Measurements from ENCODE around the gene ERG. TPM values are rescaled to one million over a fixed set of nuclear protein-coding genes. Genes with fewer than 3 reads are reported as not detected.

The ERG gene
- total and polyA plus RNA-seq, 2 of the 13 experiments (the other 11 are each of a cell fraction or from before 2014, with no cell fraction given) = not detected

GRCh38 chr21:38527737-38528136 is 29.5 kb upstream of the ERG start:
- Histone ChIP-seq H3K9me3 (ENCODE audit: low read length) (no peaks in the 10 kb centered on the region), H4K20me1 (ENCODE audit: insufficient read depth, low read length) (no peaks in the 10 kb centered on the region), H3K4me1 (ENCODE audit: insufficient read depth, low read length) (peaks cover 54% of the 10 kb centered on the region), H3K4me3 (replicated peaks in 1 of 3; ENCODE audit: insufficient read depth in 1 of 3, low read depth in 2 of 3, low read length in 3 of 3) (no peak overlapping the region), H3K79me2 (ENCODE audit: insufficient read depth, low read length) (no peaks in the 10 kb centered on the region), H3K36me3 (replicated peaks in 1 of 2; ENCODE audit: control insufficient read depth in 1 of 2, insufficient read depth in 2 of 2, low read length in 2 of 2) (no peaks in the 10 kb centered on the region), H3K27me3 (ENCODE audit: control insufficient read depth in 1 of 2, insufficient read depth in 2 of 2, low read length in 2 of 2) (no peaks in the 10 kb centered on the region), H2AFZ (ENCODE audit: low read length) (no peak overlapping the region), H3K4me2 (ENCODE audit: low read depth, low read length) (no peak overlapping the region), H3K9ac (ENCODE audit: insufficient read depth, low read depth, low read length) (no peak overlapping the region), H3K27ac (ENCODE audit: extremely low read length, insufficient read depth, low read length) (no peak overlapping the region)
- DNase-seq (ENCODE audit: low spot score) (no peak), ATAC-seq (no peak), FAIRE-seq (no peak)
- CTCF ChIA-PET (ENCODE audit: low intra/inter-chr PET ratio, low total read pairs) = no interaction called here
- TF ChIP-seq SOX13 (IDR thresholded peaks at IDR 0.05) (no peak), SOX13 (CRISPR knock-in tag; conservative IDR thresholded peaks at IDR 0.05 in 1 of 2, IDR thresholded peaks at IDR 0.05 in 1 of 2) (peak in 1 of 2 experiments; percentile 20; a peak in 1 of 4 replicates), FOXM1 (CRISPR knock-in tag; IDR thresholded peaks at IDR 0.05) (no peak)
- no TSS peak for BruUV-seq (replicated peaks)
- in situ Hi-C loops (cut with HindIII; ENCODE audit: extremely low pct_ligation_motif_present, low pct_unique_long_range_greater_than_20kb) (no loop called here), intact Hi-C loops (cut with micrococcal nuclease; ENCODE audit: unreplicated experiment) (no loop called here)
- 59% methylated on average over 3 of the region's 8 CpGs for WGBS (ENCODE audit: low lambda C conversion rate)
- POLR2A ChIA-PET = no interaction called here

- peak overlapping the region; percentile 84 for H3K27ac ChIP-seq (ENCODE audit: extremely low read length, insufficient read depth, low read length)
- WGBS (ENCODE audit: low lambda C conversion rate) = 89% methylated on average over 9 of the region's 9 CpGs
- in situ Hi-C loops (cut with HindIII; ENCODE audit: extremely low pct_ligation_motif_present, low pct_unique_long_range_greater_than_20kb) = no loop called here
- H3K9me3 ChIP-seq (ENCODE audit: low read length) = no peaks in the 10 kb centered on the region
- no peaks in the 10 kb centered on the region for H3K79me2 ChIP-seq (ENCODE audit: insufficient read depth, low read length)
- CTCF ChIA-PET (ENCODE audit: low intra/inter-chr PET ratio, low total read pairs) = no interaction called here
- TF ChIP-seq ADNP (CRISPR knock-in tag; IDR thresholded peaks at IDR 0.05) (no peak), ZNF891 (CRISPR knock-in tag; IDR thresholded peaks at IDR 0.05) (0 out of 2 replicates have a peak, but pooled peaks have one; percentile 25), SIX1 (CRISPR knock-in tag; IDR thresholded peaks at IDR 0.05; ENCODE audit: borderline replicate concordance) (no peak), ZBTB38 (CRISPR knock-in tag; IDR thresholded peaks at IDR 0.05) (peak; percentile 13; the same call in 1 of the 2 replicates), ZNF501 (CRISPR knock-in tag; IDR thresholded peaks at IDR 0.05) (0 out of 2 replicates have a peak, but pooled peaks have one; percentile 27), ASH2L (IDR thresholded peaks at IDR 0.05; ENCODE audit: insufficient read length, low read depth, low read length) (no peak)
- FAIRE-seq (no peak), DNase-seq (ENCODE audit: low spot score) (no peak), ATAC-seq (no peak)
- peaks cover 69% of the 10 kb centered on the region for H3K4me1 ChIP-seq (ENCODE audit: insufficient read depth, low read length)
- no TSS peak for BruUV-seq (replicated peaks)
- 0 out of 2 replicates have a peak overlapping the region, but pooled peaks have one; percentile 73 for H3K4me2 ChIP-seq (ENCODE audit: low read depth, low read length)
- H3K27me3 ChIP-seq (ENCODE audit: control insufficient read depth in 1 of 2, insufficient read depth in 2 of 2, low read length in 2 of 2) = no peaks in the 10 kb centered on the region
- no peaks in the 10 kb centered on the region for H4K20me1 ChIP-seq (ENCODE audit: insufficient read depth, low read length)
- POLR2A ChIA-PET = interaction anchor here (1.1 kb wide), 1 partner anchor 392 kb away, joined by 3 read pairs; no protein-coding TSS in a partner anchor
- H3K9ac ChIP-seq (ENCODE audit: insufficient read depth, low read depth, low read length) = no peak overlapping the region
- no peaks in the 10 kb centered on the region for H3K36me3 ChIP-seq (replicated peaks in 1 of 2; ENCODE audit: control insufficient read depth in 1 of 2, insufficient read depth in 2 of 2, low read length in 2 of 2)
- H2AFZ ChIP-seq (ENCODE audit: low read length) = peak overlapping the region; percentile 35
- no peak overlapping the region for H3K4me3 ChIP-seq (replicated peaks in 1 of 3; ENCODE audit: insufficient read depth in 1 of 3, low read depth in 2 of 3, low read length in 3 of 3)
- intact Hi-C loops (cut with micrococcal nuclease; ENCODE audit: unreplicated experiment) = no loop called here
These were observed 27.2 kb upstream of the ERG start for GRCh38 chr21:38525454-38525853.

Data from HepG2 (cell line).